NCI-H2081 treated with DMSO at 0.1 percent for 48 hours (cell line): ENCODE measurements around the gene NKX6-1.

Experiments used
- DNase-seq: peaks from one replicate; lab custom pipeline; 2025; lab: John Stamatoyannopoulos, UW

NKX6-1 gene

GRCh38 chr4:84477738-84478137 is 21.4 kb downstream of the NKX6-1 start:
- DNase-seq = no peak

GRCh38 chr4:84474107-84474506 is 25.0 kb downstream of the NKX6-1 start:
- DNase-seq = no peak

- no peak for DNase-seq
These were observed 26.9 kb downstream of the NKX6-1 start for GRCh38 chr4:84472154-84472553.

- no peak for DNase-seq
These were observed 28.8 kb downstream of the NKX6-1 start for GRCh38 chr4:84470204-84470785.

GRCh38 chr4:84467601-84468000 is 31.5 kb downstream of the NKX6-1 start:
- DNase-seq = no peak

GRCh38 chr4:84459783-84460182 is 39.3 kb downstream of the NKX6-1 start:
- no peak for DNase-seq

GRCh38 chr4:84456157-84456556 is 42.9 kb downstream of the NKX6-1 start:
- DNase-seq = no peak

- DNase-seq = no peak
These were observed 43.4 kb downstream of the NKX6-1 start for GRCh38 chr4:84455697-84456096.

- DNase-seq = no peak
These were observed 47.5 kb downstream of the NKX6-1 start for GRCh38 chr4:84451546-84451945.

- no peak for DNase-seq
These were observed 55.6 kb downstream of the NKX6-1 start for GRCh38 chr4:84443523-84443922.

GRCh38 chr4:84442778-84443177 is 56.3 kb downstream of the NKX6-1 start:
- no peak for DNase-seq
